NCI-H510A (cell line): Measurements from ENCODE around the gene LTN1.
"Not testable (repeated sequence)": the region's sequence is repeated elsewhere in the genome, so short reads cannot be mapped to it uniquely, and the experiment has no call there.

Experiments used
- DNase-seq: peaks from one replicate; lab custom pipeline; 2025; lab: John Stamatoyannopoulos, UW

Gene LTN1

GRCh38 chr21:28988146-28988545, 4.5 kb downstream of the LTN1 start:
- not testable (repeated sequence) for DNase-seq

- DNase-seq, result no peak
Measured at GRCh38 chr21:28986677-28987076, 6.0 kb downstream of the LTN1 start.

GRCh38 chr21:28982637-28983036, 10.0 kb downstream of the LTN1 start:
- no peak for DNase-seq

GRCh38 chr21:28979092-28979491, 13.6 kb downstream of the LTN1 start:
- no peak for DNase-seq

- DNase-seq, result no peak
Measured at GRCh38 chr21:28975397-28975796, 17.3 kb downstream of the LTN1 start.

GRCh38 chr21:28974531-28975227, 18.0 kb downstream of the LTN1 start:
- no peak for DNase-seq

- no peak for DNase-seq
Measured at GRCh38 chr21:28972398-28972797, 20.3 kb downstream of the LTN1 start.

- DNase-seq, result no peak
Measured at GRCh38 chr21:28971171-28971570, 21.5 kb downstream of the LTN1 start.

GRCh38 chr21:28963831-28964230, 28.8 kb downstream of the LTN1 start:
- no peak for DNase-seq

GRCh38 chr21:28962465-28962864, 30.2 kb downstream of the LTN1 start:
- DNase-seq, result no peak

GRCh38 chr21:28961927-28962326, 30.8 kb downstream of the LTN1 start:
- no peak for DNase-seq

- no peak for DNase-seq
Measured at GRCh38 chr21:28960245-28960644, 32.4 kb downstream of the LTN1 start.

GRCh38 chr21:28959367-28960099, 33.1 kb downstream of the LTN1 start:
- DNase-seq, result no peak

- no peak for DNase-seq
Measured at GRCh38 chr21:28953247-28953646, 39.4 kb downstream of the LTN1 start.

GRCh38 chr21:28952686-28953085, 40.0 kb downstream of the LTN1 start:
- no peak for DNase-seq

GRCh38 chr21:28949318-28949717, 43.4 kb downstream of the LTN1 start:
- DNase-seq, result no peak

- DNase-seq, result no peak
Measured at GRCh38 chr21:28944296-28944695, 48.4 kb downstream of the LTN1 start.

- DNase-seq, result no peak
Measured at GRCh38 chr21:28943631-28944030, 49.0 kb downstream of the LTN1 start.

- DNase-seq, result no peak
Measured at GRCh38 chr21:28938726-28939125, 54.0 kb downstream of the LTN1 start.

GRCh38 chr21:28937737-28938136, 54.9 kb downstream of the LTN1 start:
- DNase-seq, result no peak

- no peak for DNase-seq
Measured at GRCh38 chr21:28936721-28937120, 56.0 kb downstream of the LTN1 start.

- DNase-seq, result no peak
Measured at GRCh38 chr21:28936036-28936435, 56.6 kb downstream of the LTN1 start.

GRCh38 chr21:28932717-28933116, 60.0 kb downstream of the LTN1 start:
- no peak for DNase-seq
